Lower leg skin (tissue), 4 donors: ENCODE measurements around the gene EPO. TPM values are rescaled to one million over a fixed set of nuclear protein-coding genes. Genes with fewer than 3 reads are reported as not detected.

Experiments
- DNase-seq, 2 donors: peaks; one replicate each; pipeline ENCODE4 v3.0.0-alpha.2; 2019; ENCODE audit warnings: low spot score in 2 of 2
- H3K4me3 ChIP-seq: fragments of 200-600 bp; sonication (generic); 2 replicates; pipeline ENCODE4 v1.5.1; 2017; ENCODE audit warnings: mild to moderate bottlenecking, low read depth; ENCODE audit not compliant: poor library complexity, severe bottlenecking
- POLR2A ChIP-seq, 2 donors: fragments of 450-650 bp; IDR thresholded peaks; one replicate each; pipeline ENCODE4 v1.6.1; 2016 to 2017; ENCODE audit warnings: antibody characterized with exemption in 2 of 2, mild to moderate bottlenecking in 1 of 2, moderate library complexity in 1 of 2
- WGBS, 2 donors: methylation state at CpG; one replicate each; pipeline ENCODE4 v1.1.5; 2018; 5-methylcytosine and 5-hydroxymethylcytosine counted together
- intact Hi-C: fragments of 100-400 bp; cut with DNase I; formaldehyde crosslinking; loops from one replicate; pipeline ENCODE4 v1.15.0; 2023; ENCODE audit warnings: low total_unique reads
- total RNA-seq, 4 donors: library from RNA; depleted of rRNA; stranded (reverse); fragments of >200 nt; gene quantifications; one replicate each; pipeline ENCODE4 v1.1.0, GENCODE V29; 2016
- TF ChIP-seq, protein P1 (sequence below), 3 donors: fragments of 450-650 bp; IDR thresholded peaks; one replicate each; pipeline ENCODE4 v1.5.1; 2016; ENCODE audit warnings: antibody characterized with exemption in 3 of 3, mild to moderate bottlenecking in 3 of 3, moderate library complexity in 2 of 3

The EPO gene
- total RNA-seq, 4 donors from 2014 or later = 0.17 to 0.25 TPM; not detected in 2

GRCh38 chr7:100675105-100675451 lies 45.2 kb upstream of the EPO start:
- no peak for DNase-seq
- intact Hi-C loops = no loop called here
- 0% methylated on average over 34 of the region's 46 CpGs; no CpG with 5 or more reads in 1 of the 2 donors for WGBS, 2 donors
- peak overlapping the region; percentile 86 for H3K4me3 ChIP-seq
- no peak for TF ChIP-seq POLR2A (IDR thresholded peaks at IDR 0.05)
- TF ChIP-seq, protein P1, sequence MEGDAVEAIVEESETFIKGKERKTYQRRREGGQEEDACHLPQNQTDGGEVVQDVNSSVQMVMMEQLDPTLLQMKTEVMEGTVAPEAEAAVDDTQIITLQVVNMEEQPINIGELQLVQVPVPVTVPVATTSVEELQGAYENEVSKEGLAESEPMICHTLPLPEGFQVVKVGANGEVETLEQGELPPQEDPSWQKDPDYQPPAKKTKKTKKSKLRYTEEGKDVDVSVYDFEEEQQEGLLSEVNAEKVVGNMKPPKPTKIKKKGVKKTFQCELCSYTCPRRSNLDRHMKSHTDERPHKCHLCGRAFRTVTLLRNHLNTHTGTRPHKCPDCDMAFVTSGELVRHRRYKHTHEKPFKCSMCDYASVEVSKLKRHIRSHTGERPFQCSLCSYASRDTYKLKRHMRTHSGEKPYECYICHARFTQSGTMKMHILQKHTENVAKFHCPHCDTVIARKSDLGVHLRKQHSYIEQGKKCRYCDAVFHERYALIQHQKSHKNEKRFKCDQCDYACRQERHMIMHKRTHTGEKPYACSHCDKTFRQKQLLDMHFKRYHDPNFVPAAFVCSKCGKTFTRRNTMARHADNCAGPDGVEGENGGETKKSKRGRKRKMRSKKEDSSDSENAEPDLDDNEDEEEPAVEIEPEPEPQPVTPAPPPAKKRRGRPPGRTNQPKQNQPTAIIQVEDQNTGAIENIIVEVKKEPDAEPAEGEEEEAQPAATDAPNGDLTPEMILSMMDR (IDR thresholded peaks at IDR 0.05) = no peak

- 0 to 1% methylated on average over 11 to 26 of the region's 59 CpGs for WGBS, 2 donors
- intact Hi-C loops = no loop called here
- peak; percentile 83 to 97 for DNase-seq
- H3K4me3 ChIP-seq = peak overlapping the region; percentile 86
- TF ChIP-seq, protein P1 (IDR thresholded peaks at IDR 0.05) = no peak
- TF ChIP-seq POLR2A (IDR thresholded peaks at IDR 0.05) = no peak
These were observed 44.5 kb upstream of the EPO start for GRCh38 chr7:100675581-100676350.

- no peak for DNase-seq
- no peak overlapping the region for H3K4me3 ChIP-seq
- WGBS, 2 donors = 75 to 79% methylated on average over 19 to 23 of the region's 23 CpGs
- no peak for TF ChIP-seq POLR2A (IDR thresholded peaks at IDR 0.05)
- TF ChIP-seq, protein P1 (IDR thresholded peaks at IDR 0.05) = no peak
- intact Hi-C loops = no loop called here
These were observed 43.6 kb upstream of the EPO start for GRCh38 chr7:100676501-100677306.

- intact Hi-C loops = no loop called here
- no peak overlapping the region for H3K4me3 ChIP-seq
- DNase-seq = no peak
- 87 to 94% methylated on average over 29 to 36 of the region's 36 CpGs for WGBS, 2 donors
- TF ChIP-seq POLR2A (IDR thresholded peaks at IDR 0.05) = no peak
- TF ChIP-seq, protein P1 (IDR thresholded peaks at IDR 0.05) = no peak
These were observed 42.7 kb upstream of the EPO start for GRCh38 chr7:100677308-100678267.

GRCh38 chr7:100678291-100678984 lies 41.8 kb upstream of the EPO start:
- TF ChIP-seq POLR2A (IDR thresholded peaks at IDR 0.05) = no peak
- TF ChIP-seq, protein P1 (IDR thresholded peaks at IDR 0.05) = no peak
- H3K4me3 ChIP-seq = no peak overlapping the region
- intact Hi-C loops = no loop called here
- DNase-seq = no peak
- 65 to 70% methylated on average over 34 to 35 of the region's 35 CpGs for WGBS, 2 donors
